HG03196 (cell line): ENCODE data around the gene REG3A.

Experiments used
- ATAC-seq: cut with Tn5 transposase; IDR thresholded peaks from one replicate; pipeline ENCODE4 v1.9.1; 2021; ENCODE audit not compliant: unreplicated experiment

The REG3A gene

DNA sequence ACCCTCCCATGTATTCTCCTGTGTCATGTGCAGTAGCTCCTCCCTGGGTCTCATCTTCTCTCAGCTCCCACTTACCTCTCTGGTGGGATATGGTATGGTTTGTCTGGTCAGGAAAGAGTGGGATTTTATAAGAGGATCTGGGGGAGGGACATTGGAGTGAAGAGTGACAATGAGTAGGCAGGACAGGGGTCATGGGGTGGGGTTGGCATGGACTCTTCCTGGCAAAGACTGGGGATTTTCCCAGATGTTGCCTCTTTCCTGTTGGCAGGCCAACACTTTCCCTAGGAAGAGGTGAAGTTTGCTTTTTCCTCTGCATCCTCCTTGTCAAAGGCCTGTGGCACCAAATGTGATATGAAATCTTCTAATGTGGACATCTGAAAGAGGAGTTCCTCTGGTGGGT, at the start of gene REG3A:
Gene REG3A (minus strand): TSS at position 101 of the 400 bp plus-strand sequence. CDS start 348 bp downstream, outside the sequence.
- no peak for ATAC-seq

DNA sequence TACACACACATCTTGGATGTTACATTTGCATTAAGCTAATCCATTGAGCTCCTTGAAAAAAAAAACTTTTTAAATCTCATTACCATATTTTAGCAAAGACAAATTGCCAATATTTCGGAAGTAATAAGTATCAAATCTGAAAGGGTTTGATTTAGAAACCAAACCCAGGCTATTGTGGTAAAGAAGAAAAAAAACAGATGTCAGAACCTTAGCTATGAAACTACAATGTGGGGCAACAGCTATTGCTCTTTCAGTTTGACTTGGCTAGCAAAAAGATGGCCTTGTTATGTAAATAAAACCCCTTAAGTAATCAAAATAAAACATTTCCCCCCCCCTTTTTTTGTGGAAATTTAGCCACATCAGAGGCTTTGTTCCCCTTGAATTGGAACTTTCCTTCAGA, 41.2 kb upstream of the REG3A start:
- ATAC-seq = no peak

- no peak for ATAC-seq
Measured at GRCh38 chr2:79191816-79192215, 32.3 kb upstream of the REG3A start.

- ATAC-seq = no peak
Measured at GRCh38 chr2:79191081-79191480, 31.5 kb upstream of the REG3A start.

DNA sequence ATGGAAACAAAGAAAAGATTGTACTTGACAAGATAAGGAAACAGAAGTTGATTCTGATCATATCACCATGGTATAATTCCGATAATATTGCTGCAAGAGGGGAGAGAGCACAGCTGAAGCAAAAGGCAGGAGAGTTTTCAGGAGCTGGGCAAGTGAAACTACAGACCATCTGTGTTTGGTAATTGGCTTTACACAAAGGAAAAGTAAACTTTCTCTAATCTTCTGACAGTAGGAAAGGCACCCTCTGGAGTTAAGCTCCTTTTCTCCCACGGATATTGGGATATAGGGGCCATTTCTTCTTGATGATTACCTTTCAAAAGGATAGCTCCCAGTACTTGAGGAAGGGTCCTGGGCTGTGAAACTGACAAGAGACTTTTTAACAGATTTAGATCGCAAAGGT, 29.9 kb upstream of the REG3A start:
- ATAC-seq = no peak

GRCh38 chr2:79181617-79182016, 22.1 kb upstream of the REG3A start:
- no peak for ATAC-seq

- no peak for ATAC-seq
Measured at GRCh38 chr2:79180092-79180491, 20.5 kb upstream of the REG3A start.

GRCh38 chr2:79179036-79179435, 19.5 kb upstream of the REG3A start:
- ATAC-seq = no peak

GRCh38 chr2:79178076-79178674, 18.6 kb upstream of the REG3A start:
- ATAC-seq = no peak

GRCh38 chr2:79171348-79171958, 11.9 kb upstream of the REG3A start:
- ATAC-seq = no peak

DNA sequence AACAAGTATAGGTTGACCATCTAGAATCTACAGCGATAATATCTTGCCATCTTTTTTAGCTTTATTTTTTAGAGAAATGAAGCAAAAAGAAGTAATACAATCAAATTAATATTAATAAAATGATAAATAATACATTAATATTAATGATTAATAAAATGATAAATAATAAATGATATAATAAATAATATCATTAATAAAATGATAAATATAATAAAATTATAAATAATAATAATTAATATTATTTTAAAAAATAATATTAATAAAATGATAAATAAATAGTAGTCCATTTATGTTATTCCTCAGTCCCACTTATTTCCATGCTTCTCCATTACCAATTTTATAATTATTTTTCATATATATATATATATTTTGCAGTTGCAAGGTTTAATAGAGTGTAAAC, 3.2 kb upstream of the REG3A start:
- ATAC-seq = no peak

GRCh38 chr2:79162132-79162531, 2.6 kb upstream of the REG3A start:
- no peak for ATAC-seq

- no peak for ATAC-seq
Measured at GRCh38 chr2:79159030-79159429, 523 bp downstream of the REG3A start.

GRCh38 chr2:79155826-79156476, 3.6 kb downstream of the REG3A start:
- ATAC-seq = no peak

- no peak for ATAC-seq
Measured at GRCh38 chr2:79139423-79139822, 20.1 kb downstream of the REG3A start.

GRCh38 chr2:79138385-79138784, 21.2 kb downstream of the REG3A start:
- no peak for ATAC-seq

DNA sequence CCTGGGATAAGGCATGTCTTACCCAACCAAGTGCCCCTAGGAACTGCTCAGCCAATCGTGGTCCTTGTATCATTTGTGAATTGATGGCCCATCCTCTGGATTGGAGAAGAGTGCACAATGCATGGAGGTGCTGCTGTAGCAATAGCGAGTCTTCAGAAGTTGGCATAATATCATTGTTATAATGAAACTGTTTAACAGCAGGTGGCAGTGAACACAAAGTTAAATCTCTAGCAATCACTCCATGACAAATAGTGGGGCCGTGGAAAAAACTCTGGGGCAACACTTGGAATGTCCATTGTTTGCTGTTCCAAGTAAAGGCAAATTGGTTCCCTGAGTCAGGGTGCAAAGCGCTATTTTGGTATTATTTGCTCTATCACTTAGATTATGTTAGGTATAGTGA, 27.9 kb downstream of the REG3A start:
- ATAC-seq = no peak

GRCh38 chr2:79129804-79130203, 29.7 kb downstream of the REG3A start:
- no peak for ATAC-seq

GRCh38 chr2:79129260-79129659, 30.3 kb downstream of the REG3A start:
- ATAC-seq = no peak

GRCh38 chr2:79128406-79128805, 31.1 kb downstream of the REG3A start:
- no peak for ATAC-seq

DNA sequence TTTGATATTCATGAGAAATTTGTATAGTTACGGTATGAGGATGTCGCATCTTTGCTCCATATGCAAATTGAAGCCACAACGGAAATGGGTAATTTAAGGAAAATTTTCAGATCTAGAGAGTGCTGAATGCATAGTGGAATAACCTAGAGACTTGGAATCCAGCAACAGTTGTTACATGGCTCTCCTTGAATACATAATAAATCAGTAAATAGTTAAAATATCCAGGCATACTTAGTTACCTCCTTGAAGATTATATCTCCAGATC, 33.9 kb downstream of the REG3A start:
- ATAC-seq = no peak

GRCh38 chr2:79124907-79125720, 34.4 kb downstream of the REG3A start:
- no peak for ATAC-seq
